Measurements from ENCODE around the gene KIAA1755.

DNA sequence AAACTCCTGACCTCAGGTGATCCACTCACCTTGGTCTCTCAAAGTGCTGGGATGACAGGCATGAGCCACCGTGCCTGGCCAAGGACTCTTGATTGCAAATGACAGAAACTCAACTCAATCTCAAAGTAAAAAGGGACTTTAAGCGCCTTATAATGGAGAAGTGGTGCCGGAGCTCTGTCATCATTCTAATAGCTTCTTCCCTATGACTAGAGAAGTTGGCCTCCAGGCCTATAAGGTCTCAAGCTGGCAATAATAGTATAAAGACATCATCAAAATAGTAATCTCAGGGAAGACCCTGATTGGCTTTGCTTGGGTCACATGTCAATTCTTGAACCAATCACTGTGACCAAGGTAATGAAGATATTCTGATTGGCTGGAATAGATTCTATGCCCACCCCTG is 8.5 kb upstream of the KIAA1755 start:
- no peak for TF ChIP-seq ZNF274 (IDR thresholded peaks at IDR 0.05; ENCODE audit: insufficient read depth, insufficient read length)
- TF ChIP-seq FOS (IDR thresholded peaks at IDR 0.05; ENCODE audit: borderline replicate concordance, extremely low read depth, insufficient read length): no peak
- TF ChIP-seq CHD1 (IDR thresholded peaks at IDR 0.05; ENCODE audit: low read depth, low read length): no peak
- TF ChIP-seq, protein P1, sequence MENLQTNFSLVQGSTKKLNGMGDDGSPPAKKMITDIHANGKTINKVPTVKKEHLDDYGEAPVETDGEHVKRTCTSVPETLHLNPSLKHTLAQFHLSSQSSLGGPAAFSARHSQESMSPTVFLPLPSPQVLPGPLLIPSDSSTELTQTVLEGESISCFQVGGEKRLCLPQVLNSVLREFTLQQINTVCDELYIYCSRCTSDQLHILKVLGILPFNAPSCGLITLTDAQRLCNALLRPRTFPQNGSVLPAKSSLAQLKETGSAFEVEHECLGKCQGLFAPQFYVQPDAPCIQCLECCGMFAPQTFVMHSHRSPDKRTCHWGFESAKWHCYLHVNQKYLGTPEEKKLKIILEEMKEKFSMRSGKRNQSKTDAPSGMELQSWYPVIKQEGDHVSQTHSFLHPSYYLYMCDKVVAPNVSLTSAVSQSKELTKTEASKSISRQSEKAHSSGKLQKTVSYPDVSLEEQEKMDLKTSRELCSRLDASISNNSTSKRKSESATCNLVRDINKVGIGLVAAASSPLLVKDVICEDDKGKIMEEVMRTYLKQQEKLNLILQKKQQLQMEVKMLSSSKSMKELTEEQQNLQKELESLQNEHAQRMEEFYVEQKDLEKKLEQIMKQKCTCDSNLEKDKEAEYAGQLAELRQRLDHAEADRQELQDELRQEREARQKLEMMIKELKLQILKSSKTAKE (IDR thresholded peaks at IDR 0.05; ENCODE audit: low read depth, poor library complexity, severe bottlenecking): no peak
- TF ChIP-seq, protein P2, sequence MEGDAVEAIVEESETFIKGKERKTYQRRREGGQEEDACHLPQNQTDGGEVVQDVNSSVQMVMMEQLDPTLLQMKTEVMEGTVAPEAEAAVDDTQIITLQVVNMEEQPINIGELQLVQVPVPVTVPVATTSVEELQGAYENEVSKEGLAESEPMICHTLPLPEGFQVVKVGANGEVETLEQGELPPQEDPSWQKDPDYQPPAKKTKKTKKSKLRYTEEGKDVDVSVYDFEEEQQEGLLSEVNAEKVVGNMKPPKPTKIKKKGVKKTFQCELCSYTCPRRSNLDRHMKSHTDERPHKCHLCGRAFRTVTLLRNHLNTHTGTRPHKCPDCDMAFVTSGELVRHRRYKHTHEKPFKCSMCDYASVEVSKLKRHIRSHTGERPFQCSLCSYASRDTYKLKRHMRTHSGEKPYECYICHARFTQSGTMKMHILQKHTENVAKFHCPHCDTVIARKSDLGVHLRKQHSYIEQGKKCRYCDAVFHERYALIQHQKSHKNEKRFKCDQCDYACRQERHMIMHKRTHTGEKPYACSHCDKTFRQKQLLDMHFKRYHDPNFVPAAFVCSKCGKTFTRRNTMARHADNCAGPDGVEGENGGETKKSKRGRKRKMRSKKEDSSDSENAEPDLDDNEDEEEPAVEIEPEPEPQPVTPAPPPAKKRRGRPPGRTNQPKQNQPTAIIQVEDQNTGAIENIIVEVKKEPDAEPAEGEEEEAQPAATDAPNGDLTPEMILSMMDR (IDR thresholded peaks at IDR 0.05 in 2 of 3, conservative IDR thresholded peaks at IDR 0.05 in 1 of 3; ENCODE audit: control insufficient read depth in 2 of 3, extremely low read depth in 1 of 3, insufficient read depth in 1 of 3, low read depth in 3 of 3, low read length in 3 of 3): no peak
- TF ChIP-seq EZH2 (IDR thresholded peaks at IDR 0.05; ENCODE audit: borderline replicate concordance, control insufficient read depth, low read depth, low read length): no peak
- TF ChIP-seq, protein P3, sequence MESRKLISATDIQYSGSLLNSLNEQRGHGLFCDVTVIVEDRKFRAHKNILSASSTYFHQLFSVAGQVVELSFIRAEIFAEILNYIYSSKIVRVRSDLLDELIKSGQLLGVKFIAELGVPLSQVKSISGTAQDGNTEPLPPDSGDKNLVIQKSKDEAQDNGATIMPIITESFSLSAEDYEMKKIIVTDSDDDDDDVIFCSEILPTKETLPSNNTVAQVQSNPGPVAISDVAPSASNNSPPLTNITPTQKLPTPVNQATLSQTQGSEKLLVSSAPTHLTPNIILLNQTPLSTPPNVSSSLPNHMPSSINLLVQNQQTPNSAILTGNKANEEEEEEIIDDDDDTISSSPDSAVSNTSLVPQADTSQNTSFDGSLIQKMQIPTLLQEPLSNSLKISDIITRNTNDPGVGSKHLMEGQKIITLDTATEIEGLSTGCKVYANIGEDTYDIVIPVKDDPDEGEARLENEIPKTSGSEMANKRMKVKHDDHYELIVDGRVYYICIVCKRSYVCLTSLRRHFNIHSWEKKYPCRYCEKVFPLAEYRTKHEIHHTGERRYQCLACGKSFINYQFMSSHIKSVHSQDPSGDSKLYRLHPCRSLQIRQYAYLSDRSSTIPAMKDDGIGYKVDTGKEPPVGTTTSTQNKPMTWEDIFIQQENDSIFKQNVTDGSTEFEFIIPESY (IDR thresholded peaks at IDR 0.05): no peak
- TF ChIP-seq, protein P4, sequence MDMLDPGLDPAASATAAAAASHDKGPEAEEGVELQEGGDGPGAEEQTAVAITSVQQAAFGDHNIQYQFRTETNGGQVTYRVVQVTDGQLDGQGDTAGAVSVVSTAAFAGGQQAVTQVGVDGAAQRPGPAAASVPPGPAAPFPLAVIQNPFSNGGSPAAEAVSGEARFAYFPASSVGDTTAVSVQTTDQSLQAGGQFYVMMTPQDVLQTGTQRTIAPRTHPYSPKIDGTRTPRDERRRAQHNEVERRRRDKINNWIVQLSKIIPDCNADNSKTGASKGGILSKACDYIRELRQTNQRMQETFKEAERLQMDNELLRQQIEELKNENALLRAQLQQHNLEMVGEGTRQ (IDR thresholded peaks at IDR 0.05; ENCODE audit: borderline replicate concordance, low read depth, low read length): no peak
- TF ChIP-seq CREB1 (IDR thresholded peaks at IDR 0.05; ENCODE audit: low read depth): no peak
- TF ChIP-seq KAT2A (conservative IDR thresholded peaks at IDR 0.05; ENCODE audit: control insufficient read depth, low read depth, low read length): no peak

All from GM12878 (cell line).